ENCODE results near the gene JAKMIP1.

DNA sequence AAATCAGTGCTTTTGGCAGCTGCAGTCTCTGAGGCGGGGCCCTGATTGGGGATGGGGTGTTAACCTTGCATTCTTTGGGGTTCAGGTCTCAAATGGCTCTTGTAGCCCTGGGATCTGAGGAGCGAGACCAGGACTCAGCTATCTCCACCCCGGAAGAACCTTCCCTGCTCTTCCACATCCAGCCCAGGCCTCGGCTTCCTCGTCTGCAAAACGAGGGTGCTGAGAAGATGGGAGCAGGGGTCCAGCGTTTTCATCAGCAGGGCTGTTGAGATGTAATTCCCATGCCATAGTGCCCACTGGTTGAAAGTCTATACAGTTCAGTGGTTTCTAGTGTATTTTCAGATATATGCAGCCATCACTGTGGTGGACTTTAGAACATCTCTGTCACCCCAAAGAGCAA, 34.7 kb upstream of the JAKMIP1 start:
- TF ChIP-seq YY1 (IDR thresholded peaks at IDR 0.05; ENCODE audit: insufficient read depth, insufficient read length) (no peak), SUZ12 (IDR thresholded peaks at IDR 0.05; ENCODE audit: extremely low read depth, insufficient read depth, insufficient read length) (no peak)

Measured in NT2/D1 (cell line).